ENCODE measurements around the gene TMEM175.

Gene TMEM175

GRCh38 chr4:899556-899906 is 32.7 kb upstream of the TMEM175 start:
- DNase-seq (ENCODE audit: low read depth in 4 of 4, low spot score in 1 of 4) = no peak

GRCh38 chr4:900073-900472 is 32.2 kb upstream of the TMEM175 start:
- no peak for DNase-seq (ENCODE audit: low read depth in 4 of 4, low spot score in 1 of 4)

- no peak for DNase-seq (ENCODE audit: low read depth in 4 of 4, low spot score in 1 of 4)
These were observed 31.5 kb upstream of the TMEM175 start for GRCh38 chr4:900721-901120.

GRCh38 chr4:901192-901910 is 30.9 kb upstream of the TMEM175 start:
- DNase-seq (ENCODE audit: low read depth in 4 of 4, low spot score in 1 of 4) = no peak

- no peak for DNase-seq (ENCODE audit: low read depth in 4 of 4, low spot score in 1 of 4)
These were observed 28.9 kb upstream of the TMEM175 start for GRCh38 chr4:903066-904046.

GRCh38 chr4:905485-906338 is 26.5 kb upstream of the TMEM175 start:
- no peak for DNase-seq (ENCODE audit: low read depth in 4 of 4, low spot score in 1 of 4)

GRCh38 chr4:906339-907102 is 25.7 kb upstream of the TMEM175 start:
- DNase-seq (ENCODE audit: low read depth in 4 of 4, low spot score in 1 of 4) = no peak

- DNase-seq (ENCODE audit: low read depth in 4 of 4, low spot score in 1 of 4) = no peak
These were observed 25.2 kb upstream of the TMEM175 start for GRCh38 chr4:907103-907400.

GRCh38 chr4:907691-908425 is 24.4 kb upstream of the TMEM175 start:
- DNase-seq (ENCODE audit: low read depth in 4 of 4, low spot score in 1 of 4) = no peak

- DNase-seq (ENCODE audit: low read depth in 4 of 4, low spot score in 1 of 4) = no peak
These were observed 23.1 kb upstream of the TMEM175 start for GRCh38 chr4:909131-909571.

- no peak for DNase-seq (ENCODE audit: low read depth in 4 of 4, low spot score in 1 of 4)
These were observed 22.4 kb upstream of the TMEM175 start for GRCh38 chr4:909821-910220.

- no peak for DNase-seq (ENCODE audit: low read depth in 4 of 4, low spot score in 1 of 4)
These were observed 21.7 kb upstream of the TMEM175 start for GRCh38 chr4:910366-911091.

GRCh38 chr4:911221-911751 is 21.0 kb upstream of the TMEM175 start:
- no peak for DNase-seq (ENCODE audit: low read depth in 4 of 4, low spot score in 1 of 4)

GRCh38 chr4:911871-912490 is 20.3 kb upstream of the TMEM175 start:
- DNase-seq (ENCODE audit: low read depth in 4 of 4, low spot score in 1 of 4) = no peak

GRCh38 chr4:912548-913279 is 19.5 kb upstream of the TMEM175 start:
- DNase-seq (ENCODE audit: low read depth in 4 of 4, low spot score in 1 of 4) = no peak

- DNase-seq (ENCODE audit: low read depth in 4 of 4, low spot score in 1 of 4) = no peak
These were observed 19.0 kb upstream of the TMEM175 start for GRCh38 chr4:913280-913618.

GRCh38 chr4:914531-914930 is 17.7 kb upstream of the TMEM175 start:
- DNase-seq (ENCODE audit: low read depth in 4 of 4, low spot score in 1 of 4) = no peak

GRCh38 chr4:915041-915474 is 17.2 kb upstream of the TMEM175 start:
- DNase-seq (ENCODE audit: low read depth in 4 of 4, low spot score in 1 of 4) = no peak
